Heart left ventricle (tissue), 13 donors: ENCODE results near the gene CBX1.

Source experiments
- CTCF ChIP-seq, 12 donors: fragments of 200-600 bp; sonication (generic) in 4 of 12; IDR thresholded peaks; one replicate each; pipeline versions ENCODE4 v1.5.0 to v1.8.0; 2018 to 2022; ENCODE audit warnings: antibody characterized with exemption in 12 of 12, mild to moderate bottlenecking in 5 of 12
- POLR2A ChIP-seq, 2 donors: fragments of 450-650 bp; IDR thresholded peaks; one replicate each; pipeline ENCODE4 v1.6.1; 2017; ENCODE audit warnings: antibody characterized with exemption in 2 of 2, mild to moderate bottlenecking in 2 of 2, moderate library complexity in 2 of 2
- donor health status: ischemic (EF 13 %, LVEDD 7.1; RV severe dilation, severe dysfunction).
- donor health status: DM: no; HTN: yes; CAD: no.
- donor health status: DM: no; HTN: no; CAD: no.
- donor health status: ischemic (EF 25% LVEDD 6.9; RV normal size, moderate dysfunction).
- donor health status: ischemic (EF 25% LVEDD 5.7; RV mildly dilated, moderate dysfunction).
- donor health status: ischemic (EF 35%, LVEDD 5.7; RV mildly dilated, moderate dysfunction).
- donor health status: nonischemic (EF 11% LVEDD 7.7; RV severe dilation, severe dysfunction).
- donor health status: DM: yes; HTN: yes; CAD: no.
- donor health status: PGD.
- donor health status: ischemic (EF 29% LVEDD 5.4; RV normal size, mild dysfunction).
- donor health status: nonischemic (EF 23%, LVEDD 6.1; RV moderate dilation, normal function).

- TF ChIP-seq CTCF (IDR thresholded peaks at IDR 0.05) (no peak), POLR2A (IDR thresholded peaks at IDR 0.05) (no peak)
Measured at GRCh38 chr17:48046296-48046695, 55.0 kb downstream of the CBX1 start.
